Hepatic stellate cell (primary cell): ENCODE data around the gene GULP1.

Source experiments
- DNase-seq: peaks from one replicate; pipeline ENCODE4 v3.0.0; 2011; ENCODE audit warnings: low spot score

The GULP1 gene

GRCh38 chr2:188322569-188323551, 31.2 kb downstream of the GULP1 start:
- DNase-seq = no peak

GRCh38 chr2:188324067-188324466, 32.4 kb downstream of the GULP1 start:
- DNase-seq = no peak

GRCh38 chr2:188326290-188326668, 34.6 kb downstream of the GULP1 start:
- no peak for DNase-seq

- DNase-seq = no peak
Observed at GRCh38 chr2:188326669-188327301, 35.1 kb downstream of the GULP1 start.

- no peak for DNase-seq
Observed at GRCh38 chr2:188327518-188328213, 36.0 kb downstream of the GULP1 start.

- DNase-seq = no peak
Observed at GRCh38 chr2:188328419-188328818, 36.7 kb downstream of the GULP1 start.

GRCh38 chr2:188330316-188331053, 38.8 kb downstream of the GULP1 start:
- DNase-seq = no peak

GRCh38 chr2:188332619-188333018, 40.9 kb downstream of the GULP1 start:
- no peak for DNase-seq

- peak; percentile 18 for DNase-seq
Observed at GRCh38 chr2:188333751-188334524, 42.3 kb downstream of the GULP1 start.

- DNase-seq = no peak
Observed at GRCh38 chr2:188338463-188338862, 46.8 kb downstream of the GULP1 start.

GRCh38 chr2:188340257-188340656, 48.6 kb downstream of the GULP1 start:
- DNase-seq = no peak

- DNase-seq = no peak
Observed at GRCh38 chr2:188345020-188345419, 53.3 kb downstream of the GULP1 start.

- DNase-seq = no peak
Observed at GRCh38 chr2:188345426-188345825, 53.8 kb downstream of the GULP1 start.

- no peak for DNase-seq
Observed at GRCh38 chr2:188345831-188346458, 54.3 kb downstream of the GULP1 start.

- no peak for DNase-seq
Observed at GRCh38 chr2:188349019-188349418, 57.3 kb downstream of the GULP1 start.

GRCh38 chr2:188353282-188353681, 61.6 kb downstream of the GULP1 start:
- no peak for DNase-seq

- no peak for DNase-seq
Observed at GRCh38 chr2:188360485-188361263, 69.0 kb downstream of the GULP1 start.

- no peak for DNase-seq
Observed at GRCh38 chr2:188364033-188364630, 72.5 kb downstream of the GULP1 start.

GRCh38 chr2:188365058-188365641, 73.5 kb downstream of the GULP1 start:
- DNase-seq = no peak
